GM15510 (cell line): Measurements from ENCODE around the gene PCDHA11.
"Not testable (repeated sequence)": the region's sequence is repeated elsewhere in the genome, so short reads cannot be mapped to it uniquely, and the experiment has no call there.

Experiments
- POLR2A ChIP-seq: IDR thresholded peaks from 3 replicates; pipeline ENCODE4 v1.6.1; 2011; ENCODE audit warnings: borderline replicate concordance; ENCODE audit not compliant: insufficient read length; ENCODE audit errors: extremely low read depth

Gene PCDHA11

GRCh38 chr5:140868721-140869554 is at the start of gene PCDHA11:
Gene PCDHA11 (plus strand): TSS chr5:140868957. CDS start chr5:140869104, 147 bp downstream.
- TF ChIP-seq POLR2A, result no peak

DNA sequence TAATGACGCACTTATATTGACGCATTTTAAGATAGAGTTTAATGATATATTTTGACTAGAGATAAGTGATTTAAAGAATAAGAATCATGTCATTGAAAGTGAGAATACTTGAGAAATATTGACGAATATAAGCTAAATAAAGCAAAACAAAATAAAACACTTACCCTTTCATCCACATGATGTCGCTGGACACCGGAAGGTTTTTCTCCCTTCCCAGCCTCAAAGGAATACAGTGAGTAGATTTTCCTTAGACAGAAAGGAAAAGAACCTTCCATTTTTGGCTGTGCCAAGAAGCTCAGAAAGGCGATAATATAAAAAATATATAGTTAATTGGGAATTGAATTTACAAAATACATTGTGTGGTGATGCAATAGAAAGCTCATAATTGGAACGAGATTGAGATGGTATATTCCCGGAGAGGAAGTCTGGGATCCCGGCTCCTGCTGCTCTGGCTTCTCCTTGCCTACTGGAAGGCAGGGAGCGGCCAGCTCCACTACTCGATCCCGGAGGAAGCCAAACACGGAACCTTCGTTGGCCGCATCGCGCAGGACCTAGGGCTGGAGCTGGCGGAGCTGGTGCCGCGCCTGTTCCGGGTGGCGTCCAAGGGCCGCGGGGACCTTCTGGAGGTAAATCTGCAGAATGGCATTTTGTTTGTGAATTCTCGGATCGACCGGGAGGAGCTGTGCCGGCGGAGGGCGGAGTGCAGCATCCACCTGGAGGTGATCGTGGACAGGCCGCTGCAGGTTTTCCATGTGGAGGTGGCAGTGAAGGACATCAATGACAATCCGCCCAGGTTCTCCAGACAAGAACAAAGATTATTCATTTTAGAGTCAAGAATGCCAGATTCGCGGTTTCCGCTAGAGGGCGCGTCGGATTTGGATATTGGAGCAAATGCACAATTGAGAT is 47.1 kb upstream of the PCDHA11 start, which contains the start of gene PCDHA5:
PCDHA5 (plus strand) TSS at position 239 of the 906 bp plus-strand sequence.
- no peak for TF ChIP-seq POLR2A

DNA sequence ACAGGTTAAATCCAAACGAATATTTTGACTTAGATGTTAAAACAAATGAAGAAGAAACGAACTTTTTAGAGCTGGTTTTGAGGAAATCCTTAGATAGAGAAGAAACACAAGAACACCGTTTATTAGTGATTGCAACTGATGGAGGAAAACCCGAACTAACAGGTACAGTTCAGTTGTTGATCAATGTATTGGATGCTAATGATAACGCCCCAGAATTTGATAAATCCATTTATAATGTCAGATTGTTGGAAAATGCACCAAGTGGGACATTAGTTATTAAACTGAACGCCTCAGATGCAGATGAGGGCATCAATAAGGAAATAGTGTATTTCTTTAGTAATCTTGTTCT is 46.5 kb upstream of the PCDHA11 start:
- TF ChIP-seq POLR2A, result no peak

- no peak for TF ChIP-seq POLR2A
These were observed 45.3 kb upstream of the PCDHA11 start for GRCh38 chr5:140823475-140823874.

GRCh38 chr5:140827704-140828361 is 40.9 kb upstream of the PCDHA11 start, which contains the start of gene PCDHA6:
Gene PCDHA6 (plus strand): TSS chr5:140827960. CDS start chr5:140828092, 132 bp downstream.
- TF ChIP-seq POLR2A, result no peak

DNA sequence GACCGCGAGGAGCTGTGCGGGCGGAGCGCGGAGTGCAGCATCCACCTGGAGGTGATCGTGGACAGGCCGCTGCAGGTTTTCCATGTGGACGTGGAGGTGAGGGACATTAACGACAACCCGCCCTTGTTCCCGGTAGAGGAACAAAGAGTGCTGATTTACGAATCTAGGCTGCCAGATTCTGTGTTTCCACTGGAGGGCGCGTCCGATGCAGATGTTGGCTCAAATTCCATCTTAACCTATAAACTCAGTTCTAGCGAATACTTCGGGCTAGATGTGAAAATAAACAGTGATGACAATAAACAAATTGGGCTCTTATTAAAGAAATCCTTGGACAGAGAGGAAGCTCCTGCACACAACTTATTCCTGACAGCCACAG is 40.4 kb upstream of the PCDHA11 start:
- TF ChIP-seq POLR2A, result no peak

- TF ChIP-seq POLR2A, result no peak
These were observed 34.8 kb upstream of the PCDHA11 start, which contains the start of gene PCDHA7 for GRCh38 chr5:140833993-140834392. Gene PCDHA7 (plus strand): TSS chr5:140834269. CDS start chr5:140834384, 115 bp downstream.

DNA sequence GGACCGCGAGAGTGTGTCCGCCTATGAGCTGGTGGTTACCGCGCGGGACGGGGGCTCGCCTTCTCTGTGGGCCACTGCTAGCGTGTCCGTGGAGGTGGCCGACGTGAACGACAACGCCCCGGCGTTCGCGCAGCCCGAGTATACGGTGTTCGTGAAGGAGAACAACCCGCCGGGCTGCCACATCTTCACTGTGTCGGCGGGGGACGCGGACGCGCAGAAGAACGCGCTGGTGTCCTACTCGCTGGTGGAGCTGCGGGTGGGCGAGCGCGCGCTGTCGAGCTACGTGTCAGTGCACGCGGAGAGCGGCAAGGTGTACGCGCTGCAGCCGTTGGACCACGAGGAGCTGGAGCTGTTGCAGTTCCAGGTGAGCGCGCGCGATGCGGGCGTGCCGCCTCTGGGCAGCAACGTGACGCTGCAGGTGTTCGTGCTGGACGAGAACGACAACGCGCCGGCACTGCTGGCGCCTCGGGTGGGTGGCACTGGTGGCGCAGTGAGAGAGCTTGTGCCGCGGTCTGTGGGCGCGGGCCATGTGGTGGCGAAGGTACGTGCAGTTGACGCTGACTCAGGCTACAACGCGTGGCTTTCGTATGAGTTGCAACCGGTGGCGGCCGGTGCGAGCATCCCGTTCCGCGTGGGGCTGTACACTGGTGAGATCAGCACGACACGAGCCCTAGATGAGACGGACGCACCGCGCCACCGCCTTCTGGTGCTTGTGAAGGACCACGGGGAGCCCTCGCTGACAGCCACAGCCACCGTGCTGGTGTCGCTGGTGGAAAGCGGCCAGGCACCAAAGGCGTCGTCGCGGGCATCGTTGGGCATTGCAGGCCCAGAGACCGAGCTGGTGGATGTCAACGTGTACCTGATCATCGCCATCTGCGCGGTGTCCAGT is 32.9 kb upstream of the PCDHA11 start:
- TF ChIP-seq POLR2A, result no peak

- no peak for TF ChIP-seq POLR2A
These were observed 27.5 kb upstream of the PCDHA11 start, which contains the start of gene PCDHA8 for GRCh38 chr5:140840978-140841962. Gene PCDHA8 (plus strand): TSS chr5:140841187. CDS start chr5:140841322, 135 bp downstream.

GRCh38 chr5:140842798-140843733 is 25.7 kb upstream of the PCDHA11 start:
- TF ChIP-seq POLR2A, result no peak

DNA sequence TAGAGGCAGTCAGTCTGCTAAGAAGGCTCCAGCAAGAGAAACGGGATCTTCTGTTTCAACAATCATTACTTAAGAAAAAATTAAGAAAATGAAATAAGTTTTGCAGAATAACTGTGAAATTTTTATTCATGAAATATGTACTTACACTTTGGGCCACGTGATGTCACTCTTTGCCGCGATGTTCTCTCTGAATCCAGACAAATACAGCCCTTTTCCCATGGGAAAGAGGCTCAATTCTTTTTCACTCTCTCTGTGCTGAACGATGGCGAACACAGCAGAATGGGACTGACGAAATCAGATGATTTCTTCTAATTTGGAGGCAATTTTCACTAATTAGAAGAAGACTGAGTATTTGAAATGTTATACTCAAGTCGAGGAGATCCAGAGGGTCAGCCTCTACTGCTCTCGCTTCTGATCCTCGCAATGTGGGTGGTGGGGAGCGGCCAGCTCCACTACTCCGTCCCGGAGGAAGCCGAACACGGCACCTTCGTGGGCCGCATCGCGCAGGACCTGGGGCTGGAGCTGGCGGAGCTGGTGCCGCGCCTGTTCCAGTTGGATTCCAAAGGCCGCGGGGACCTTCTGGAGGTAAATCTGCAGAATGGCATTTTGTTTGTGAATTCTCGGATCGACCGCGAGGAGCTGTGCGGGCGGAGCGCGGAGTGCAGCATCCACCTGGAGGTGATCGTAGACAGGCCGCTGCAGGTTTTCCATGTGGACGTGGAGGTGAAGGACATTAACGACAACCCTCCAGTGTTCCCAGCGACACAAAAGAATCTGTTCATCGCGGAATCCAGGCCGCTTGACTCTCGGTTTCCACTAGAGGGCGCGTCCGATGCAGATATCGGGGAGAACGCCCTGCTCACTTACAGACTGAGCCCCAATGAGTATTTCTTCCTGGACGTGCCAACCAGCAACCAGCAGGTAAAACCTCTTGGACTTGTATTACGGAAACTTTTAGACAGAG is 20.3 kb upstream of the PCDHA11 start, which contains the start of gene PCDHA9:
PCDHA9 (plus strand) TSS at position 244 of the 964 bp plus-strand sequence; CDS start at position 358, 114 bp downstream.
- TF ChIP-seq POLR2A, result not testable (repeated sequence)
